Breast epithelium (tissue), 3 donors: Measurements from ENCODE around the gene SSX1.
"Not testable (repeated sequence)": the region's sequence is repeated elsewhere in the genome, so short reads cannot be mapped to it uniquely, and the experiment has no call there.

Experiments used
- POLR2AphosphoS5 ChIP-seq, 3 donors: sonication (generic); formaldehyde crosslinking; IDR thresholded peaks; one replicate each; pipeline ENCODE4 v1.6.1; 2017; ENCODE audit warnings: antibody characterized with exemption in 3 of 3
- TF ChIP-seq, protein P1 (sequence below), 3 donors: fragments of 450-650 bp; IDR thresholded peaks; one replicate each; pipeline ENCODE4 v1.5.1; 2016 to 2017; ENCODE audit warnings: antibody characterized with exemption in 3 of 3, mild to moderate bottlenecking in 3 of 3, moderate library complexity in 3 of 3

GRCh38 chrX:48255062-48255796 lies at the start of gene SSX1:
- TF ChIP-seq, protein P1, sequence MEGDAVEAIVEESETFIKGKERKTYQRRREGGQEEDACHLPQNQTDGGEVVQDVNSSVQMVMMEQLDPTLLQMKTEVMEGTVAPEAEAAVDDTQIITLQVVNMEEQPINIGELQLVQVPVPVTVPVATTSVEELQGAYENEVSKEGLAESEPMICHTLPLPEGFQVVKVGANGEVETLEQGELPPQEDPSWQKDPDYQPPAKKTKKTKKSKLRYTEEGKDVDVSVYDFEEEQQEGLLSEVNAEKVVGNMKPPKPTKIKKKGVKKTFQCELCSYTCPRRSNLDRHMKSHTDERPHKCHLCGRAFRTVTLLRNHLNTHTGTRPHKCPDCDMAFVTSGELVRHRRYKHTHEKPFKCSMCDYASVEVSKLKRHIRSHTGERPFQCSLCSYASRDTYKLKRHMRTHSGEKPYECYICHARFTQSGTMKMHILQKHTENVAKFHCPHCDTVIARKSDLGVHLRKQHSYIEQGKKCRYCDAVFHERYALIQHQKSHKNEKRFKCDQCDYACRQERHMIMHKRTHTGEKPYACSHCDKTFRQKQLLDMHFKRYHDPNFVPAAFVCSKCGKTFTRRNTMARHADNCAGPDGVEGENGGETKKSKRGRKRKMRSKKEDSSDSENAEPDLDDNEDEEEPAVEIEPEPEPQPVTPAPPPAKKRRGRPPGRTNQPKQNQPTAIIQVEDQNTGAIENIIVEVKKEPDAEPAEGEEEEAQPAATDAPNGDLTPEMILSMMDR (IDR thresholded peaks at IDR 0.05): not testable (repeated sequence)
- TF ChIP-seq POLR2AphosphoS5 (IDR thresholded peaks at IDR 0.05): not testable (repeated sequence)
